Measurements from ENCODE around the gene GALNT12.

- TF ChIP-seq CEBPB (IDR thresholded peaks at IDR 0.05; ENCODE audit: low read depth): no peak
- TF ChIP-seq ELF1 (IDR thresholded peaks at IDR 0.05; ENCODE audit: borderline replicate concordance, low read depth): no peak
- TF ChIP-seq SP1 (IDR thresholded peaks at IDR 0.05; ENCODE audit: low read depth): no peak
- no peak for TF ChIP-seq CTCF (IDR thresholded peaks at IDR 0.05 in 2 of 3, conservative IDR thresholded peaks at IDR 0.05 in 1 of 3; ENCODE audit: borderline replicate concordance in 1 of 3, insufficient read depth in 1 of 3, low read depth in 2 of 3, low read length in 2 of 3)
- TF ChIP-seq YY1 (IDR thresholded peaks at IDR 0.05; ENCODE audit: extremely low read depth, insufficient replicate concordance, low read depth, low read length): no peak
- TF ChIP-seq ATF3 (IDR thresholded peaks at IDR 0.05): no peak
- TF ChIP-seq POLR2AphosphoS5 (IDR thresholded peaks at IDR 0.05; ENCODE audit: low read depth, low read length): no peak
- TF ChIP-seq ZBTB33 (IDR thresholded peaks at IDR 0.05; ENCODE audit: extremely low read depth, insufficient replicate concordance, low read length): no peak
- no peak for TF ChIP-seq POLR2A (IDR thresholded peaks at IDR 0.05; ENCODE audit: borderline replicate concordance, extremely low read depth, insufficient read depth, insufficient read length)
- no peak for TF ChIP-seq EGR1 (IDR thresholded peaks at IDR 0.05; ENCODE audit: low read depth)
- TF ChIP-seq ZFX (IDR thresholded peaks at IDR 0.05): no peak
- no peak for TF ChIP-seq EZH2phosphoT487 (IDR thresholded peaks at IDR 0.05; ENCODE audit: borderline replicate concordance)
Measured at GRCh38 chr9:98831696-98832095, 24.2 kb downstream of the GALNT12 start.
